GM12801 (cell line): ENCODE results near the gene MEIS2.

Experiments used
- TF ChIP-seq, protein P1 (sequence below): IDR thresholded peaks from one replicate; pipeline ENCODE4 v1.5.1; 2011; ENCODE audit warnings: control low read depth; ENCODE audit not compliant: insufficient read length; ENCODE audit errors: extremely low read depth

The MEIS2 gene

GRCh38 chr15:36905908-36906307, 194.4 kb downstream of the MEIS2 start:
- TF ChIP-seq, protein P1, sequence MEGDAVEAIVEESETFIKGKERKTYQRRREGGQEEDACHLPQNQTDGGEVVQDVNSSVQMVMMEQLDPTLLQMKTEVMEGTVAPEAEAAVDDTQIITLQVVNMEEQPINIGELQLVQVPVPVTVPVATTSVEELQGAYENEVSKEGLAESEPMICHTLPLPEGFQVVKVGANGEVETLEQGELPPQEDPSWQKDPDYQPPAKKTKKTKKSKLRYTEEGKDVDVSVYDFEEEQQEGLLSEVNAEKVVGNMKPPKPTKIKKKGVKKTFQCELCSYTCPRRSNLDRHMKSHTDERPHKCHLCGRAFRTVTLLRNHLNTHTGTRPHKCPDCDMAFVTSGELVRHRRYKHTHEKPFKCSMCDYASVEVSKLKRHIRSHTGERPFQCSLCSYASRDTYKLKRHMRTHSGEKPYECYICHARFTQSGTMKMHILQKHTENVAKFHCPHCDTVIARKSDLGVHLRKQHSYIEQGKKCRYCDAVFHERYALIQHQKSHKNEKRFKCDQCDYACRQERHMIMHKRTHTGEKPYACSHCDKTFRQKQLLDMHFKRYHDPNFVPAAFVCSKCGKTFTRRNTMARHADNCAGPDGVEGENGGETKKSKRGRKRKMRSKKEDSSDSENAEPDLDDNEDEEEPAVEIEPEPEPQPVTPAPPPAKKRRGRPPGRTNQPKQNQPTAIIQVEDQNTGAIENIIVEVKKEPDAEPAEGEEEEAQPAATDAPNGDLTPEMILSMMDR, result no peak

- TF ChIP-seq, protein P1, result no peak
Observed at GRCh38 chr15:36904715-36905114, 195.6 kb downstream of the MEIS2 start.

- TF ChIP-seq, protein P1, result no peak
Observed at GRCh38 chr15:36903922-36904556, 196.3 kb downstream of the MEIS2 start.

- TF ChIP-seq, protein P1, result no peak
Observed at GRCh38 chr15:36903195-36903594, 197.2 kb downstream of the MEIS2 start.

DNA sequence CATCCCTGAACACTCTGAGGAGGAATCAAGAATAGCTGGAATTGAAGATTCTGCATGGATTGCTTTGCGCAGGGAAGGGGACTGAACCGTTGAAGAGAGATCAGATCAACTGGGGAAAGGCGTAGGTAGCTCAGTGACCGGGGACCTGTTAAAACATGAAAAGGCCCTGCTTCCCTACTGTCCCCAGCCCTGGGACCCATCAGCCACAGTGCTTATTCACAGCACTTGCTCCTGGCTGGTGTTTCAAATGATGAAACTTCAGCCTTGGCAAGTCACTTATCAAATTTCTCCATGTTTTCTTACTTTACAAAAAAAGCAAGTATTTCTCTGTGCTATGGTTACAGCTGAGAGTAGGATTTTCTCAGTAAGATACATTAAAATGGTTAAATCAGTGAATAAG, 199.3 kb downstream of the MEIS2 start:
- TF ChIP-seq, protein P1, result no peak

DNA sequence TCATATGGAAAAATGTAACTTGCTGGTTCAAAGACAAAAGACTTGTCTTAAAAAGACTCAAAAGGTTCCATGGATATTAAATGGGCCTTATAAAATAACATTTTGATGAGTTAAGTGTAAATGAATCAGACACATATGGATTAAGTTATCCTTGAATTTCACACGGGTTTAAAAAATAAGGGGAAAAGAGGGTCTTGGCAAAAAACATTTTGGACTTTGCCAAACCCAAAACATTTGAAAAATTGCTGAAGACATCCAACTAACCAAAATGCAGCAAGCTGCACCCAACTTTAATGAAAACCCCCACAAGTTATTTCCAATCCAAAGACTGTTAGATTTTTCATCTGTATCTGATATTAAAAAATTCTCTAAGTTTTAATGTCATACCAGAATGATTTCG, 200.7 kb downstream of the MEIS2 start:
- TF ChIP-seq, protein P1, result no peak

- TF ChIP-seq, protein P1, result no peak
Observed at GRCh38 chr15:36898536-36899126, 201.7 kb downstream of the MEIS2 start.
